Gastroesophageal sphincter (tissue), 4 donors: Measurements from ENCODE around the gene HGFAC. TPM values are rescaled to one million over a fixed set of nuclear protein-coding genes. Genes with fewer than 3 reads are reported as not detected.

ENCODE experiments used
- ATAC-seq: fragments of 150-250 bp; one replicate; pipeline ENCODE4 v1.9.1; 2016; ENCODE audit warnings: mild to moderate bottlenecking, moderate library complexity
- H3K27ac ChIP-seq, 4 donors: fragments of 200-600 bp; sonication (generic) in 3 of 4; 1 replicate in 3 of 4; 2 replicates in 1 of 4; pipeline ENCODE4 v1.5.1; 2016 to 2019
- H3K27me3 ChIP-seq: fragments of 200-600 bp; sonication (generic); one replicate; pipeline ENCODE4 v1.5.1; 2019
- H3K36me3 ChIP-seq, 2 donors: fragments of 200-600 bp; sonication (generic); one replicate each; pipeline ENCODE4 v1.5.1; 2019; ENCODE audit warnings: control low read depth in 1 of 2
- H3K4me1 ChIP-seq, 3 donors: fragments of 200-600 bp; sonication (generic); 1 replicate in 2 of 3; 2 replicates in 1 of 3; pipeline ENCODE4 v1.5.1; 2016 to 2019; ENCODE audit warnings: control low read depth in 2 of 3
- H3K4me3 ChIP-seq, 2 donors: fragments of 200-600 bp; sonication (generic); one replicate each; pipeline ENCODE4 v1.5.1; 2019; ENCODE audit warnings: mild to moderate bottlenecking in 1 of 2, moderate library complexity in 1 of 2
- H3K9me3 ChIP-seq, 3 donors: fragments of 200-600 bp; sonication (generic); one replicate each; pipeline ENCODE4 v1.5.1; 2017 to 2019; ENCODE audit warnings: control low read depth in 2 of 3
- EP300 ChIP-seq: sonication (generic); formaldehyde crosslinking; IDR thresholded peaks from one replicate; pipeline ENCODE4 v1.6.1; 2017; ENCODE audit warnings: antibody characterized with exemption, mild to moderate bottlenecking
- POLR2A ChIP-seq, 2 donors: fragments of 450-650 bp; IDR thresholded peaks; one replicate each; pipeline ENCODE4 v1.6.1; 2017; ENCODE audit warnings: antibody characterized with exemption in 2 of 2, mild to moderate bottlenecking in 2 of 2, moderate library complexity in 1 of 2
- POLR2AphosphoS5 ChIP-seq: sonication (generic); formaldehyde crosslinking; IDR thresholded peaks from one replicate; pipeline ENCODE4 v1.6.1; 2017; ENCODE audit warnings: antibody characterized with exemption
- WGBS, 2 donors: methylation state at CpG; one replicate each; pipeline ENCODE4 v1.1.5; 2018; ENCODE audit warnings: low coverage in 1 of 2; 5-methylcytosine and 5-hydroxymethylcytosine counted together
- total RNA-seq, 4 donors: library from RNA; depleted of rRNA; stranded (reverse); fragments of >200 nt; gene quantifications; one replicate each; pipeline ENCODE4 v1.1.0, GENCODE V29; 2016
- TF ChIP-seq, protein P1 (sequence below), 4 experiments: fragments of 200-600 bp in 2 of 4; fragments of 450-650 bp in 2 of 4; sonication (generic) in 1 of 4; IDR thresholded peaks; one replicate each; pipeline ENCODE4 v1.5.1; 2017 to 2019; ENCODE audit warnings: antibody characterized with exemption in 4 of 4, mild to moderate bottlenecking in 2 of 4, moderate library complexity in 2 of 4

The HGFAC gene
- total RNA-seq, 4 donors from 2014 or later: 0.13 to 1.8 (median 0.62) TPM; not detected in 1

DNA sequence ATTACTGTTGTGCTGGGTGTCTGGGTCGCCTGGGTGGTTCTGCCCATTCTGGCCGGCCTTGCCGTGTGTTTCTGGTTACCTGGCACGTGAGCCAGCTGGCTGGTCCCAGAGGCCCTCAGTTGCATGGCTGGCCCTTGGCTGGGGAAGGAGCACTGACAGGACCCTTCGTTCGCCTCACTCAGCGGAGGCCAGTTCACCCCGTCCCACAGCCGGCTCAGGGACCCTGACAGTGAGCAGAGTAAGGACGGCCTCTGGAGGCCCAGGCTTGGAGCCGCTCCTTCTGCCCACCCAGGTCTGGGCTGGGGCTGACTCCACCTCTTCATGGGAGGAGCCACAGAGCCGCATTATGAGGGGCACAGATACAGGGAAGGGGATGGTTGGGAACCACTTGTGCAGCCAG is 20.3 kb upstream of the HGFAC start:
- no peak for ATAC-seq
- no peaks in the 10 kb centered on the region for H3K27me3 ChIP-seq
- no peak overlapping the region for H3K4me3 ChIP-seq
- peaks cover 0 to 90% of the 10 kb centered on the region in 2 donors for H3K36me3 ChIP-seq
- H3K9me3 ChIP-seq: no peaks in the 10 kb centered on the region
- WGBS, 2 donors: 60% methylated on average over 1 of the region's 12 CpGs; no CpG with 5 or more reads in 1 of the 2 donors
- TF ChIP-seq, protein P1, sequence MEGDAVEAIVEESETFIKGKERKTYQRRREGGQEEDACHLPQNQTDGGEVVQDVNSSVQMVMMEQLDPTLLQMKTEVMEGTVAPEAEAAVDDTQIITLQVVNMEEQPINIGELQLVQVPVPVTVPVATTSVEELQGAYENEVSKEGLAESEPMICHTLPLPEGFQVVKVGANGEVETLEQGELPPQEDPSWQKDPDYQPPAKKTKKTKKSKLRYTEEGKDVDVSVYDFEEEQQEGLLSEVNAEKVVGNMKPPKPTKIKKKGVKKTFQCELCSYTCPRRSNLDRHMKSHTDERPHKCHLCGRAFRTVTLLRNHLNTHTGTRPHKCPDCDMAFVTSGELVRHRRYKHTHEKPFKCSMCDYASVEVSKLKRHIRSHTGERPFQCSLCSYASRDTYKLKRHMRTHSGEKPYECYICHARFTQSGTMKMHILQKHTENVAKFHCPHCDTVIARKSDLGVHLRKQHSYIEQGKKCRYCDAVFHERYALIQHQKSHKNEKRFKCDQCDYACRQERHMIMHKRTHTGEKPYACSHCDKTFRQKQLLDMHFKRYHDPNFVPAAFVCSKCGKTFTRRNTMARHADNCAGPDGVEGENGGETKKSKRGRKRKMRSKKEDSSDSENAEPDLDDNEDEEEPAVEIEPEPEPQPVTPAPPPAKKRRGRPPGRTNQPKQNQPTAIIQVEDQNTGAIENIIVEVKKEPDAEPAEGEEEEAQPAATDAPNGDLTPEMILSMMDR (IDR thresholded peaks at IDR 0.05): no peak
- TF ChIP-seq POLR2A (IDR thresholded peaks at IDR 0.05): no peak
- no peak for TF ChIP-seq POLR2AphosphoS5
- no peak for TF ChIP-seq EP300
- no peaks in the 10 kb centered on the region for H3K4me1 ChIP-seq
- H3K27ac ChIP-seq: no peak overlapping the region

DNA sequence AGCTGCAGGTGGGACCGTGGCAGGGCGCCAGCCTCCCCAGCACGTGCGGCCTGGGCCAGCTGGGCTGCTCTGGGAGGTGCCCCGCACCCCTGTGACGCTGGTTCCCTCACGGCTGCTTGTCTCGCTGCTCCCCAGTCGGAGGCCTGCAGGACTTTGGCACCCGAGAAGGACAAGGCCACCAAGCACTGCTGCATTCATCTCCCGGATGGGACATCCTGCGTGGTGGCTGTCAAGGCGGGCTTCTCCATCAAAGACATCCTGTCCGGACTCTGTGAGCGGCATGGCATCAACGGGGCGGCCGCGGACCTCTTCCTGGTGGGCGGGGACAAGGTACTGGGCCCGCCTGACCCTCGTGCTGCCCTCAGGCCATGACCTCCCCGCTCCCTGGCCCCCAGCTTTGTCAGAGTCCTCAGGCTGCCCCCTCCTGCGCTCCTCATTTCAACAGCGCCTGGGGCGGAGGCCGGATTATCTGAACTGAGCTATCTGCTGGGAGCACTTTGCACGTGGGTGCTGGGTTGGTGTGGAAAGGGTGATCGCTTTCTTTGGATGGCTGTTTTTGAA is 19.4 kb upstream of the HGFAC start:
- 81 to 84% methylated on average over 5 to 8 of the region's 29 CpGs for WGBS, 2 donors
- Histone ChIP-seq H3K27ac (no peak overlapping the region), H3K9me3 (no peaks in the 10 kb centered on the region), H3K4me3 (no peak overlapping the region), H3K36me3 (peaks cover 0 to 89% of the 10 kb centered on the region in 2 donors), H3K27me3 (no peaks in the 10 kb centered on the region), H3K4me1 (no peaks in the 10 kb centered on the region)
- TF ChIP-seq, protein P1 (IDR thresholded peaks at IDR 0.05): no peak
- TF ChIP-seq POLR2AphosphoS5 (no peak), EP300 (no peak), POLR2A (IDR thresholded peaks at IDR 0.05) (no peak)
- no peak for ATAC-seq

DNA sequence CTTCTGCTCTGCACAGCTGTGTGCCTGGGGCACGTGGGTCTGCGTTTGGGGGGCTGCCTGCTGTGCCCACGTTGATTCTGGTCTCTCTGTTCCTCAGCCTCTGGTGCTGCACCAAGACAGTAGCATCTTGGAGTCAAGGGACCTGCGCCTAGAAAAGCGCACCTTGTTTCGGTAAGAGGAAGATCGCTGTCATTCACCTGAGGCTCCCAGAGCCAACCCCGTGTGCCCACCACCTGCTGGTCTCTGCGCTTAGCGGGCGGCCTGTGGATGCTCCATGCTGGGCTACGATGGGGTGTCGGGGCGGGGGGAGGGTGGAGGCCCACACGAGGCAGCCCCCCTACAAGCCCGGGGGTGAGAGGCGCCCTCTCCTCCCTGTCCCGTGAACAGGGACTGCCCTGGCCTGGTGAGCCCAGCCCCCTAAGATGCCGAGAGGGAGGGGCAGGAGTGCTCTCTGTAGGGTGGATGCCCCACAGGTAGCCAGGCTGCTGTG is 18.9 kb upstream of the HGFAC start:
- H3K36me3 ChIP-seq: peaks cover 0 to 89% of the 10 kb centered on the region in 2 donors
- no peaks in the 10 kb centered on the region for H3K27me3 ChIP-seq
- H3K9me3 ChIP-seq: no peaks in the 10 kb centered on the region
- H3K4me1 ChIP-seq: no peaks in the 10 kb centered on the region
- WGBS, 2 donors: 59 to 77% methylated on average over 3 of the region's 19 CpGs
- no peak overlapping the region for H3K27ac ChIP-seq
- TF ChIP-seq EP300: no peak
- TF ChIP-seq, protein P1 (IDR thresholded peaks at IDR 0.05): no peak
- TF ChIP-seq POLR2A (IDR thresholded peaks at IDR 0.05): no peak
- no peak for TF ChIP-seq POLR2AphosphoS5
- H3K4me3 ChIP-seq: no peak overlapping the region
- ATAC-seq: no peak

DNA sequence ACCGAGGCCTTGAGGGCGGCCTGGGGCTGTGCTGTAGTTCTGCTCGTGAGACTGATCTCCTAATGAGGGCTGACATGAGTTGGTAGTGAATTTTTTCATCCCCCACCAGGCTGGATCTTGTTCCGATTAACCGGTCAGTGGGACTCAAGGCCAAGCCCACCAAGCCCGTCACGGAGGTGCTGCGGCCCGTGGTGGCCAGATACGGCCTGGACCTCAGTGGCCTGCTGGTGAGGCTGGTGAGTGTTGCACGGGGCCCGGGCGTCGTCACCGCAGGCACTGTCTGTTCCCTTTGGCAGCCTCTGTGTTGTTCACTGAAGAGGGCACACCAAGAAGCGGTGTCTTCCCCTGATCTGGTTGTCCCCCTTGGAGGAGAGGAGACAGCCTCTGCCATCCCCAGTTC is 18.4 kb upstream of the HGFAC start:
- no peak for ATAC-seq
- Histone ChIP-seq H3K36me3 (peaks cover 0 to 89% of the 10 kb centered on the region in 2 donors), H3K4me1 (no peaks in the 10 kb centered on the region), H3K27me3 (no peaks in the 10 kb centered on the region), H3K27ac (no peak overlapping the region), H3K4me3 (no peak overlapping the region), H3K9me3 (no peaks in the 10 kb centered on the region)
- TF ChIP-seq EP300 (no peak), POLR2A (IDR thresholded peaks at IDR 0.05) (no peak), POLR2AphosphoS5 (no peak)
- TF ChIP-seq, protein P1 (IDR thresholded peaks at IDR 0.05): no peak
- 93% methylated on average over 3 of the region's 16 CpGs; no CpG with 5 or more reads in 1 of the 2 donors for WGBS, 2 donors

DNA sequence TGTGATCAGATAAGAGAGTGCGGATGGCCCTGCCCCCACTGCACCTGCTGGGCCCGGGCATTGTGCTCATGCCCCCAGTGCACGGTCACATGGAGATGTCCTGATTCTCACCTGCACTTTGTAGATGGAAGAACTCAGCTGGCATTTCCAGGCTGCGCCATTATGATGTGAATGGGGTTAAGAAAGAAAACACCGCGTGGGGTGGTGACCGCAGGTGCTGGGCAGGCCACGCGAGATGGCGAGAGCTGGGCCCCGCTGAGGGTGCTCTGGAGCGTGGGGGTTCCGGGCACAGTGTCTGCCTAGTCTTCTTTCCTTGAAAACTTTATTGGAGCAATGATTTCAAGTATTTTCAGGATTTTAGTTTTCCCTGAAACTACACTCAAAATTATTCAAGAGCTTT is 17.8 kb upstream of the HGFAC start:
- H3K4me3 ChIP-seq: no peak overlapping the region
- no peak for ATAC-seq
- no peaks in the 10 kb centered on the region for H3K27me3 ChIP-seq
- H3K36me3 ChIP-seq: peaks cover 0 to 89% of the 10 kb centered on the region in 2 donors
- WGBS, 2 donors: 96% methylated on average over 10 of the region's 13 CpGs; no CpG with 5 or more reads in 1 of the 2 donors
- no peaks in the 10 kb centered on the region for H3K4me1 ChIP-seq
- no peaks in the 10 kb centered on the region for H3K9me3 ChIP-seq
- TF ChIP-seq EP300 (no peak), POLR2AphosphoS5 (no peak), POLR2A (IDR thresholded peaks at IDR 0.05) (no peak)
- TF ChIP-seq, protein P1 (IDR thresholded peaks at IDR 0.05): no peak
- H3K27ac ChIP-seq: no peak overlapping the region
